A549 (cell line): ENCODE data around the gene IKBKG.
"Not testable (repeated sequence)": the region's sequence is repeated elsewhere in the genome, so short reads cannot be mapped to it uniquely, and the experiment has no call there.

ENCODE experiments used
- EP300 ChIP-seq, 2 experiments: fragments of >200 bp; sonication (Bioruptor Twin); formaldehyde crosslinking; IDR thresholded peaks; 2 replicates in 1 of 2; 3 replicates in 1 of 2; pipeline ENCODE4 v1.6.1; 2016 to 2017
- ESRRA ChIP-seq: fragments of 150-350 bp; IDR thresholded peaks from 2 replicates; pipeline ENCODE4 v1.6.1; 2014; ENCODE audit warnings: mild to moderate bottlenecking, low read length, borderline replicate concordance
- POLR2AphosphoS2 ChIP-seq: conservative IDR thresholded peaks from 2 replicates; pipeline ENCODE4 v1.6.1; 2012; ENCODE audit warnings: low read length, improper control_type of control experiment, inconsistent platforms
- TF ChIP-seq, protein P1 (sequence below): fragments of >200 bp; sonication (Bioruptor Twin); formaldehyde crosslinking; IDR thresholded peaks from 3 replicates; pipeline ENCODE4 v1.5.1; 2016
- TF ChIP-seq, protein P2 (sequence below): IDR thresholded peaks from 2 replicates; pipeline ENCODE4 v1.6.1; 2012

DNA sequence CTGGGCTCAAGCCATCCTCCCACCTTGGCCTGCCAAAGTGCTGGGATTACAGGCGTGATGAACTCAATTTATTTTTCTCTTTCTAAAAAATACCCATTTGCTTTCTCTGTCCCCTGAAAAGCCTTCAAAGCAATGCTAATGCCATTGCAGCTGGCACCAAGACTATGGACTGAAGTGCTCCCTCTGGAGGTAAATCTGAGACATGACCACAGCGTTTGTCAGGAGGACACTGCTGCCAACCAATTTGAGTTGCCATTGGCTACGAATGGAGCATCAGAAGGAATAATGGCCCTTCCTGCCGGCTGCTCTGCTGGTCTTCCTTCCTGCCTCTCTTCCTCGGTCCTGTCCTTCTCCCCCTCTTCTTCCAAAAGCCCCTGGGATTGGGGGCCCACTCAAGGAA is 27.7 kb downstream of the IKBKG start:
- TF ChIP-seq, protein P1, sequence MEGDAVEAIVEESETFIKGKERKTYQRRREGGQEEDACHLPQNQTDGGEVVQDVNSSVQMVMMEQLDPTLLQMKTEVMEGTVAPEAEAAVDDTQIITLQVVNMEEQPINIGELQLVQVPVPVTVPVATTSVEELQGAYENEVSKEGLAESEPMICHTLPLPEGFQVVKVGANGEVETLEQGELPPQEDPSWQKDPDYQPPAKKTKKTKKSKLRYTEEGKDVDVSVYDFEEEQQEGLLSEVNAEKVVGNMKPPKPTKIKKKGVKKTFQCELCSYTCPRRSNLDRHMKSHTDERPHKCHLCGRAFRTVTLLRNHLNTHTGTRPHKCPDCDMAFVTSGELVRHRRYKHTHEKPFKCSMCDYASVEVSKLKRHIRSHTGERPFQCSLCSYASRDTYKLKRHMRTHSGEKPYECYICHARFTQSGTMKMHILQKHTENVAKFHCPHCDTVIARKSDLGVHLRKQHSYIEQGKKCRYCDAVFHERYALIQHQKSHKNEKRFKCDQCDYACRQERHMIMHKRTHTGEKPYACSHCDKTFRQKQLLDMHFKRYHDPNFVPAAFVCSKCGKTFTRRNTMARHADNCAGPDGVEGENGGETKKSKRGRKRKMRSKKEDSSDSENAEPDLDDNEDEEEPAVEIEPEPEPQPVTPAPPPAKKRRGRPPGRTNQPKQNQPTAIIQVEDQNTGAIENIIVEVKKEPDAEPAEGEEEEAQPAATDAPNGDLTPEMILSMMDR = not testable (repeated sequence)
- not testable (repeated sequence) for TF ChIP-seq EP300 (IDR thresholded peaks at IDR 0.05); ESRRA; POLR2AphosphoS2
- TF ChIP-seq, protein P2, sequence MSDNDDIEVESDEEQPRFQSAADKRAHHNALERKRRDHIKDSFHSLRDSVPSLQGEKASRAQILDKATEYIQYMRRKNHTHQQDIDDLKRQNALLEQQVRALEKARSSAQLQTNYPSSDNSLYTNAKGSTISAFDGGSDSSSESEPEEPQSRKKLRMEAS = not testable (repeated sequence)
